Upper lobe of right lung (tissue), 1 donor: Measurements from ENCODE around the gene MAN1C1. TPM values are rescaled to one million over a fixed set of nuclear protein-coding genes. Genes with fewer than 3 reads are reported as not detected.

Source experiments
- ATAC-seq: fragments of 200-7000 bp; cut with Tn5 transposase; one replicate; pipeline ENCODE4 v1.9.1; 2020; ENCODE audit warnings: mild to moderate bottlenecking, moderate library complexity
- DNase-seq: peaks from one replicate; pipeline ENCODE4 v3.0.0-alpha.2; 2020
- H3K27ac ChIP-seq: fragments of 200-600 bp; one replicate; pipeline ENCODE4 v1.8.0; 2022
- H3K27me3 ChIP-seq: fragments of 200-600 bp; one replicate; pipeline ENCODE4 v1.8.0; 2022; ENCODE audit warnings: mild to moderate bottlenecking
- H3K36me3 ChIP-seq: fragments of 200-600 bp; one replicate; pipeline ENCODE4 v1.8.0; 2022
- H3K4me1 ChIP-seq: fragments of 200-600 bp; one replicate; pipeline ENCODE4 v1.8.0; 2022
- H3K4me3 ChIP-seq: fragments of 200-600 bp; one replicate; pipeline ENCODE4 v1.8.0; 2022; ENCODE audit warnings: mild to moderate bottlenecking
- H3K9me3 ChIP-seq: fragments of 200-600 bp; one replicate; pipeline ENCODE4 v1.8.0; 2022
- intact Hi-C: fragments of 100-400 bp; cut with DNase I; formaldehyde crosslinking; loops from one replicate; pipeline ENCODE4 v1.11.0; 2022
- total RNA-seq: library from RNA; stranded (reverse); fragmentation: NEBNext Ultra II Directional; extraction: Animal tissue kit (Norgen Biotek cat#: 25700); gene quantifications from one replicate; pipeline ENCODE4 v1.2.1, GENCODE V29; 2021
- TF ChIP-seq, protein P1 (sequence below): fragments of 200-600 bp; IDR thresholded peaks from one replicate; pipeline ENCODE4 v1.8.0; 2022; ENCODE audit warnings: antibody characterized with exemption
- donor health status: DM: no; HTN: yes; CAD: no; lungs with severe emphysema.

The MAN1C1 gene
- total RNA-seq, 1 donor from 2014 or later: 19.7 TPM

DNA sequence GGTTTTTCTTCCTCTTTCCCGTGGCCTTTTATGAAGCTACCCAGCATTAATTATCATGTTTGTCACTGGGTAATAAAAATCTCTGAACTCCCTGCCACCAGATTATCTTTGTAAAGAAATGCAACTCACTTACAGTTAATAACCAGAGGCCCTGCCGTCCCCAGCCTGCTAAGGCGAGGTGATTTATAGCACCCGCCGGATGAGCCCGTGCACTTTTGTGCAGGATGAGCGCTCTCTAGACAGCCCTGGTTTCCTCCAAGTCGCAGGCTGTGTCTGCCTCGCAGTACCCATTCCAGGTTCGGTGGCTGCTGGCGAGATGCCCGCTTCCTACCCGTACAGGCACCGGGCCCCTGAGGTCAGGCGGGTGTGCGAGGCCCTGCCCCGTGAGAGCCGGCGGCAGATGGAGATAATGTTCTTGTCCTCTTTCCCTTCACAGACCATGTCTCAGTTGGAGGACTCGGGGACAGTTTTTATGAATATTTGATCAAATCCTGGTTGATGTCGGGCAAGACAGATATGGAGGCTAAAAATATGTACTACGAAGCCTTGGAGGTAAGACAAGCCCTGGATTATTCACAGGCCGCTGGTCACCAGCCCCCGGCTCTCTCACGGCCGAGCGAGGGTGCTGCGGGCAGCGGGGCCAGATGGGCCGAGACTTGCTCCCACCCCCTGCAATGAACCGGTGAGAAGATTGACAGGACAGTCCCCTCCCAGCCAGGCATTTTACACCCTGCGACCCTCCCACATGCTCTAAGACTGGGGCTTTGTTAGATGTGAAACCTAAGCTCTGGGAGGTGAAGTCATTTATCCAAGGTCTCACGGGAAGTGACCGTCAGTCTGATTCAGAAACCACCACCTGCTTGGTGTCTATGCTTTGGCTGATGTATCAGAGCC lies 154.9 kb downstream of the MAN1C1 start:
- TF ChIP-seq, protein P1, sequence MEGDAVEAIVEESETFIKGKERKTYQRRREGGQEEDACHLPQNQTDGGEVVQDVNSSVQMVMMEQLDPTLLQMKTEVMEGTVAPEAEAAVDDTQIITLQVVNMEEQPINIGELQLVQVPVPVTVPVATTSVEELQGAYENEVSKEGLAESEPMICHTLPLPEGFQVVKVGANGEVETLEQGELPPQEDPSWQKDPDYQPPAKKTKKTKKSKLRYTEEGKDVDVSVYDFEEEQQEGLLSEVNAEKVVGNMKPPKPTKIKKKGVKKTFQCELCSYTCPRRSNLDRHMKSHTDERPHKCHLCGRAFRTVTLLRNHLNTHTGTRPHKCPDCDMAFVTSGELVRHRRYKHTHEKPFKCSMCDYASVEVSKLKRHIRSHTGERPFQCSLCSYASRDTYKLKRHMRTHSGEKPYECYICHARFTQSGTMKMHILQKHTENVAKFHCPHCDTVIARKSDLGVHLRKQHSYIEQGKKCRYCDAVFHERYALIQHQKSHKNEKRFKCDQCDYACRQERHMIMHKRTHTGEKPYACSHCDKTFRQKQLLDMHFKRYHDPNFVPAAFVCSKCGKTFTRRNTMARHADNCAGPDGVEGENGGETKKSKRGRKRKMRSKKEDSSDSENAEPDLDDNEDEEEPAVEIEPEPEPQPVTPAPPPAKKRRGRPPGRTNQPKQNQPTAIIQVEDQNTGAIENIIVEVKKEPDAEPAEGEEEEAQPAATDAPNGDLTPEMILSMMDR: no peak
- ATAC-seq (peak; percentile 12), DNase-seq (peak; percentile 73)
- intact Hi-C loops: no loop called here
- no peak overlapping the region for H3K4me3 ChIP-seq
- peaks cover 6% of the 10 kb centered on the region for H3K36me3 ChIP-seq
- no peaks in the 10 kb centered on the region for H3K9me3 ChIP-seq
- H3K27me3 ChIP-seq: no peaks in the 10 kb centered on the region
- H3K27ac ChIP-seq: no peak overlapping the region
- H3K4me1 ChIP-seq: peaks cover 21% of the 10 kb centered on the region

DNA sequence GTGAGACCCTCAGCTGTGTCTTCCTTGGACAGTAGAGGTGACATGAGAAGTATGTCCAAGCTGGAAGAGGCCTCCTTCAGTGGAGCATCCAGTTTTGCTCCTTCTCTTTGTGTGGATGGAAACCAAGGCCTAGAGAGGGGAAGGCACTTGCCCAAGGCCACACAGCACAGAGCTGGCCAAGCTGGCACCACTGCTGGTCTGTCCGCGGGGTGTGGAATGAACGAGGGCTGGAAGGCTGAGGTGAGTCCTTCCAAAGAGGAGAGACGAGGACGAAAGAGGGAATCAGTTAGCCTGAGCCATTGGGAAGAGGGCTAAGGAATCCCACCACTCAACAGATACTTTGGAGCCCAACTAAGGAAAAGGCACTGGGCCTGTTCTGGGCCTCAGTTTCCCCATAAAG lies 155.6 kb downstream of the MAN1C1 start:
- H3K9me3 ChIP-seq: no peaks in the 10 kb centered on the region
- H3K4me1 ChIP-seq: peaks cover 21% of the 10 kb centered on the region
- H3K4me3 ChIP-seq: no peak overlapping the region
- TF ChIP-seq, protein P1: no peak
- no peak overlapping the region for H3K27ac ChIP-seq
- intact Hi-C loops: no loop called here
- H3K36me3 ChIP-seq: peaks cover 6% of the 10 kb centered on the region
- no peak for DNase-seq
- no peak for ATAC-seq
- no peaks in the 10 kb centered on the region for H3K27me3 ChIP-seq

DNA sequence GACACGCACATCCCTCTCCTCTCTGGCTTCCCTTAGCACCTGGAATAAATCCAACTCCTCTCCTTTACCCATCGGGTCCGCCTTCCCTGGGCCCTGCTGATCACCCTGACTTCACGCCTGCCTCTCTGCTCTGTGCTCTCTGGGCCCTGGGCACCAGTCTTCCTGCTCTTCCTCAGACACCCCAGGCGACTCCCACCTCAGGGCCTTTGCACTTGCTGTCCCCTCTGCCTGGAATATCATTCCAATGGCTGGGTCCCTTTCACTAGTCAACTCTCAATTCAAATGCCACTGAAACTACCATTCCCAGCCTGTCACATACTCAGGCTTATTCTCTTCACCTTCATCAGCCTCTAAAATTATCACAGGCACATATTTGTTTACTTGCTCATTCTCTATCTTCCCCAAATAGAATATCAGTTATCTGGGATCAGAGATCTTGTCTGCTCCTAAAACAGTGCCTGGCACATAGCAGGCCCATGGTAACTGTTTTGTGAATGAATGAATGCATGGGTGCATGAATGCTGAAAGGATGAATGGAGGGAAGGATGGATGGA lies 156.2 kb downstream of the MAN1C1 start:
- TF ChIP-seq, protein P1: no peak
- Histone ChIP-seq H3K9me3 (no peaks in the 10 kb centered on the region), H3K36me3 (peaks cover 6% of the 10 kb centered on the region), H3K27ac (no peak overlapping the region), H3K4me1 (peaks cover 21% of the 10 kb centered on the region), H3K4me3 (no peak overlapping the region), H3K27me3 (no peaks in the 10 kb centered on the region)
- no peak for DNase-seq
- ATAC-seq: no peak
- intact Hi-C loops: no loop called here

DNA sequence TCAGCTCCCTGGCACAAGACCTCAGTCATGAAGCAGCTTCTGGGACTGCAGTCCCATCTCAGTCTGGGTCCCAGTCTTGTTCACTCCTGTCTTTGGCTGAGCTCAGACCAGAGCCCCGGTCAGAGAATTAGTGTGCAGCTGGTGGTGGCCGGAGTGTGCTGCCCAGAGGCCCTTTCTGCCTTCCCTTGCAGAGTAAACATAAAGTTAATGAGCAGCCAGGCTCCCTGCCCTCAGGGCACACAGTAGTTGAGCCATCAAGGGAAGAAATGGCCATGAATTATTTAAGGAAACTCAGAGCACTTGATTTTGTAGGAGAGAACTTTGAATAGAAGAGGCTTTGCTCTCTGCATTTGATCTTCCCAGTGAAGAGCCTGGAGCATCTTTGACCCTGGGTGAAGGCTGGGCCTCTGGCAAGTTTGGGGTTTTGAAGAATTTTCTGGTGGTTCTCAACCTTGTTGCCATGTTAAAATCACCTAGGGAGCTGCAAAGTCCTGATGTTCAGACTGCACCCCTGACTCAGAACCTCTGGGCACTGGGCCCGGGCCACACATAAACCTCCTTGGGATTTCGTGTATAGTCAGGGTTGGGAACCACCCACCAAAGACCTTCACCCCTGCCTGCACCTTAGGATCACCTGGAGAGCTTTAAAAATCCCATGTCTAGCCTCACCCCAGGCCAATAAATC lies 157.0 kb downstream of the MAN1C1 start:
- Histone ChIP-seq H3K4me3 (no peak overlapping the region), H3K4me1 (peaks cover 21% of the 10 kb centered on the region), H3K27ac (no peak overlapping the region), H3K9me3 (no peaks in the 10 kb centered on the region), H3K36me3 (peaks cover 8% of the 10 kb centered on the region), H3K27me3 (no peaks in the 10 kb centered on the region)
- intact Hi-C loops: no loop called here
- ATAC-seq (peak; percentile 63), DNase-seq (no peak)
- TF ChIP-seq, protein P1: no peak

DNA sequence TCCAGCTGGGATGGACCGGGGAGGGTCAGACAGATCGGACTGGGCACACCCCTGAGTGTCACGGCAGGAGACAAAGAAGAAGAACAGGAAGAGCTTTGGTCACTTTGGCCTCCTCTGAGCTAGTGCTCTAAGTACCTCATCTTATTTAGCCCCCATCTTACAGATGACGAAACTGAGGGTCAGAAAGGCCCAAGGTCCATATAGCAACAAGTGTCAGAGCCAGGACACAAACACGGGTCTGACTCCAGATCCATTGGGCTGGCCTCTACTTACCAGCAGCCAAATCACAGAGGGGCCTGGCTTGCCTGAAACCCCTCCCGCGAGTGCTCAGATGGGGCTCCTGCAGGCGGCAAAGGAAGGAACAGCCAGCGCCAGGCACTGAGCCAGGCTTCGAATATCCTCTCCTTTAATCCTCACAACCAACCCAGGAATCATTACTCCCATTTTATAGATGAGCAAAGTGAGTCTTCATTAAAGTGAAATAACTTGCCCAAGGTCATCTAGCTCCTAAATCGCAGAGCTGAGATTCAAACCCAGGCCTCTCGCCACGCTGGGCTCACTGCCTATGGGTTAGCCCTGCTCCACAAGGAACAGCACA lies 157.7 kb downstream of the MAN1C1 start:
- H3K27ac ChIP-seq: no peak overlapping the region
- H3K36me3 ChIP-seq: peaks cover 11% of the 10 kb centered on the region
- TF ChIP-seq, protein P1: no peak
- H3K4me3 ChIP-seq: no peak overlapping the region
- H3K9me3 ChIP-seq: no peaks in the 10 kb centered on the region
- H3K4me1 ChIP-seq: peaks cover 21% of the 10 kb centered on the region
- DNase-seq (no peak), ATAC-seq (no peak)
- no peaks in the 10 kb centered on the region for H3K27me3 ChIP-seq
- intact Hi-C loops: no loop called here
